Measurements from ENCODE around the gene C12orf43.

The C12orf43 gene

GRCh38 chr12:120982659-120983058, 33.6 kb downstream of the C12orf43 start:
- H3K27ac Mint-ChIP-seq, result no peak overlapping the region
- DNase-seq (ENCODE audit: low spot score), result no peak
- H3K9me3 Mint-ChIP-seq, result no peaks in the 10 kb centered on the region
- no peaks in the 10 kb centered on the region for H3K36me3 Mint-ChIP-seq (ENCODE audit: low read depth)
- H3K27me3 Mint-ChIP-seq (ENCODE audit: low read depth), result peaks cover 3% of the 10 kb centered on the region
- H3K4me3 Mint-ChIP-seq, result no peak overlapping the region
- no peaks in the 10 kb centered on the region for H3K4me1 Mint-ChIP-seq (ENCODE audit: low read depth)

GRCh38 chr12:120981407-120981941, 34.8 kb downstream of the C12orf43 start:
- Mint-ChIP-seq H3K9me3 (no peaks in the 10 kb centered on the region), H3K36me3 (ENCODE audit: low read depth) (no peaks in the 10 kb centered on the region), H3K4me3 (no peak overlapping the region), H3K27me3 (ENCODE audit: low read depth) (peaks cover 3% of the 10 kb centered on the region), H3K27ac (no peak overlapping the region), H3K4me1 (ENCODE audit: low read depth) (no peaks in the 10 kb centered on the region)
- no peak for DNase-seq (ENCODE audit: low spot score)

- Mint-ChIP-seq H3K9me3 (no peaks in the 10 kb centered on the region), H3K4me1 (ENCODE audit: low read depth) (no peaks in the 10 kb centered on the region), H3K27me3 (ENCODE audit: low read depth) (peaks cover 3% of the 10 kb centered on the region), H3K4me3 (no peak overlapping the region), H3K36me3 (ENCODE audit: low read depth) (no peaks in the 10 kb centered on the region), H3K27ac (no peak overlapping the region)
- DNase-seq (ENCODE audit: low spot score), result no peak
Observed at GRCh38 chr12:120980800-120981368, 35.4 kb downstream of the C12orf43 start.

- H3K9me3 Mint-ChIP-seq, result no peaks in the 10 kb centered on the region
- H3K27me3 Mint-ChIP-seq (ENCODE audit: low read depth), result peaks cover 3% of the 10 kb centered on the region
Observed at GRCh38 chr12:120979862-120980696, 36.2 kb downstream of the C12orf43 start.

DNA sequence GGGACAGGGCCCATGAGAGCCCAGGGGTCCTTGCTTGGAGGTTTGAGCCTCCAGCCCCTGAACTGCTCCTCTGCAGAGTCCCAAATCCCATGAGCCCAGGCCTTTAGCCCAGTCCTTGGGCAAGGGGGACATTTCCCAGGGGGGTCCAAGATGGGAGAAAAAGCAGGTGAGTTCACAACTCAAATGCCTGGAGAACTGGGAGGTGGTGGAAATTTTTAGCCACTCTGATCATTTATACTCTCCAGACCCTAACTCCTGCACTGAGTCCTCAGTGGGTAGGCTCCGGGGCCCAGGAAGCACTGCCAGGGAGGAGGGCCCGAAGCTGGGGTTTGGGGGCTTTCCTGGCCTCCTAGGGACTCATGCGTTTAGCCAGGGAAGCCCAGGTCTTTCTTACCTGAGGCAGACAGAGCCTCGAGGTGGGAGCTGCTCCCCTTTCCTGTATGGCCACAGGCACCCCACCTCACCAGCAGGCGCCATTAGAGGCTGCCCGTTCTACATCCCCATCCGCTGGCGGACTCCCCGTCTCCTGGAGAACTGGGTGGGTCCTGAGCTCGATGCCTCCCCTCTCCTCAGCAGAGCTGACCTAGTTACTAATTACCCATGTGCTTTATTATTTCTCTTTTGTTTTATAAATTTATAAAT, 36.9 kb downstream of the C12orf43 start:
- Mint-ChIP-seq H3K27me3 (ENCODE audit: low read depth) (peaks cover 3% of the 10 kb centered on the region), H3K4me1 (ENCODE audit: low read depth) (no peaks in the 10 kb centered on the region), H3K9me3 (no peaks in the 10 kb centered on the region), H3K27ac (no peak overlapping the region), H3K36me3 (ENCODE audit: low read depth) (no peaks in the 10 kb centered on the region), H3K4me3 (no peak overlapping the region)
- no peak for DNase-seq (ENCODE audit: low spot score)

More at GRCh38 chr12:120979862-120980696, 36.2 kb downstream of the C12orf43 start:
- Mint-ChIP-seq H3K4me1 (ENCODE audit: low read depth) (no peaks in the 10 kb centered on the region), H3K27ac (no peak overlapping the region), H3K36me3 (ENCODE audit: low read depth) (no peaks in the 10 kb centered on the region), H3K4me3 (no peak overlapping the region)
- no peak for DNase-seq (ENCODE audit: low spot score)

GRCh38 chr12:120978296-120979219, 37.7 kb downstream of the C12orf43 start, which contains the start of gene HNF1A:
Gene HNF1A, plus strand, starts transcription at chr12:120978543. Its CDS starts 226 bp downstream, at chr12:120978769.
- H3K4me1 Mint-ChIP-seq (ENCODE audit: low read depth), result no peaks in the 10 kb centered on the region
- H3K4me3 Mint-ChIP-seq, result no peak within 1 kb of the TSS
- no peaks in the 10 kb centered on the region for H3K36me3 Mint-ChIP-seq (ENCODE audit: low read depth)
- no peak for DNase-seq (ENCODE audit: low spot score)
- no peak within 1 kb of the TSS for H3K27ac Mint-ChIP-seq
- H3K27me3 Mint-ChIP-seq (ENCODE audit: low read depth), result no peaks in the 10 kb centered on the region
- H3K9me3 Mint-ChIP-seq, result no peaks in the 10 kb centered on the region

GRCh38 chr12:120977531-120978295, 38.6 kb downstream of the C12orf43 start:
- Mint-ChIP-seq H3K27me3 (ENCODE audit: low read depth) (no peaks in the 10 kb centered on the region), H3K4me1 (ENCODE audit: low read depth) (no peaks in the 10 kb centered on the region), H3K36me3 (ENCODE audit: low read depth) (no peaks in the 10 kb centered on the region), H3K9me3 (no peaks in the 10 kb centered on the region), H3K4me3 (no peak overlapping the region), H3K27ac (no peak overlapping the region)
- DNase-seq (ENCODE audit: low spot score), result no peak

GRCh38 chr12:120972870-120973543, 43.3 kb downstream of the C12orf43 start:
- no peaks in the 10 kb centered on the region for H3K36me3 Mint-ChIP-seq (ENCODE audit: low read depth)
- H3K4me1 Mint-ChIP-seq (ENCODE audit: low read depth), result peaks cover 6% of the 10 kb centered on the region
- DNase-seq (ENCODE audit: low spot score), result no peak
- H3K9me3 Mint-ChIP-seq, result no peaks in the 10 kb centered on the region
- H3K27ac Mint-ChIP-seq, result peak overlapping the region; percentile 27
- no peaks in the 10 kb centered on the region for H3K27me3 Mint-ChIP-seq (ENCODE audit: low read depth)
- no peak overlapping the region for H3K4me3 Mint-ChIP-seq

- H3K9me3 Mint-ChIP-seq, result no peaks in the 10 kb centered on the region
- no peaks in the 10 kb centered on the region for H3K27me3 Mint-ChIP-seq (ENCODE audit: low read depth)
- H3K4me1 Mint-ChIP-seq (ENCODE audit: low read depth), result peaks cover 6% of the 10 kb centered on the region
- peak; percentile 39 for DNase-seq (ENCODE audit: low spot score)
- H3K27ac Mint-ChIP-seq, result peak overlapping the region; percentile 22
- H3K4me3 Mint-ChIP-seq, result no peak overlapping the region
- no peaks in the 10 kb centered on the region for H3K36me3 Mint-ChIP-seq (ENCODE audit: low read depth)
Observed at GRCh38 chr12:120971299-120972180, 44.7 kb downstream of the C12orf43 start.

GRCh38 chr12:120970310-120970709, 46.0 kb downstream of the C12orf43 start:
- Mint-ChIP-seq H3K36me3 (ENCODE audit: low read depth) (no peaks in the 10 kb centered on the region), H3K27ac (no peak overlapping the region), H3K9me3 (no peaks in the 10 kb centered on the region), H3K27me3 (ENCODE audit: low read depth) (no peaks in the 10 kb centered on the region), H3K4me1 (ENCODE audit: low read depth) (peaks cover 6% of the 10 kb centered on the region), H3K4me3 (no peak overlapping the region)
- no peak for DNase-seq (ENCODE audit: low spot score)

GRCh38 chr12:120965534-120966091, 50.7 kb downstream of the C12orf43 start:
- H3K27me3 Mint-ChIP-seq (ENCODE audit: low read depth), result no peaks in the 10 kb centered on the region
- DNase-seq (ENCODE audit: low spot score), result no peak
- H3K4me1 Mint-ChIP-seq (ENCODE audit: low read depth), result peaks cover 7% of the 10 kb centered on the region
- no peak overlapping the region for H3K27ac Mint-ChIP-seq
- no peaks in the 10 kb centered on the region for H3K9me3 Mint-ChIP-seq
- H3K4me3 Mint-ChIP-seq, result no peak overlapping the region
- H3K36me3 Mint-ChIP-seq (ENCODE audit: low read depth), result no peaks in the 10 kb centered on the region
